Prostate gland (tissue), 2 donors: ENCODE measurements around the gene UBXN2A.

Experiments used
- CTCF ChIP-seq, 4 experiments: fragments of 200-600 bp in 2 of 4; fragments of 450-650 bp in 2 of 4; sonication (generic) in 2 of 4; IDR thresholded peaks; 1 replicate in 3 of 4; 2 replicates in 1 of 4; pipeline ENCODE4 v1.5.1; 2016 to 2019; ENCODE audit warnings: antibody characterized with exemption in 4 of 4, mild to moderate bottlenecking in 2 of 4, moderate library complexity in 2 of 4
- POLR2A ChIP-seq: fragments of 450-650 bp; IDR thresholded peaks from one replicate; pipeline ENCODE4 v1.6.1; 2016; ENCODE audit warnings: antibody characterized with exemption, mild to moderate bottlenecking

DNA sequence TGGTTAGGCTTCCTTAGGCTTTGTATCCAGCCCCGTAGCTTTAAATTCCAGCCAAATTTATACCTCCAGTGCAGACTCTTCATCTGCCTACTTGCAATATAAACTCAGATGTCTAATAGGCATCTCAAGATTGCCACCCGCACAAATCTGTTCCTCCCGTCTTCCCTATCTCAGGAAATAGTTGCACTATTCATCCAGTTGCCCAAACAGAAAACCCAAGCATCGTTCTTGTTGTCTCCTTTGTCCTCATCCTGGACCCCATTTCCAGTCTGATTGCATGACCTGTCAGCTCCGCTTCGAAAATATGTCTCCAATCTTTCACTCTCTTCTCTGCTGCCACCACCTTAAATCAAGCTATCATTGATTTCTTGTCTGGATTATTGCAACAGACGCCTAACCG lies 111.6 kb downstream of the UBXN2A start:
- TF ChIP-seq CTCF (IDR thresholded peaks at IDR 0.05) (no peak), POLR2A (no peak)
